ENCODE data around the gene UNC119.

DNA sequence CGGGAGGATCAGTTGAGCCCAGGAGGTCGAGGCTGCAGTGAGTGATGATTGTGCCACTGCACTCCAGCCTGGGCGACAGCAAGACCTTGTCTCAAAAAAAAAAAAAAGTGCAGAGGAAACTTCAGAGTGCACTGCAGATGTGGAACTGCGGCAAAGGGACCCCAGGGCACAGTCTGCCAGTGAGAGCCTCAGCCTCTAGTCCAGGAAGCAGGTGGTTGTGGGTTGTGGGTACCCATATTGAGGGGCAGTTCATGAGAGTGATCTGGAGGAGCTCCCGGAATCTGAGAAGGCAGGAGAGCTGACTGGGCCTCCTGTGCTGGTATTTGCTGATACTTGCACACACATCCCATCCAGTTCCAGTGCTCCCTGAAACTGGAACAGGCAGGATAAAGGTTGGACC, 33.2 kb downstream of the UNC119 start:
- TF ChIP-seq, protein P1, sequence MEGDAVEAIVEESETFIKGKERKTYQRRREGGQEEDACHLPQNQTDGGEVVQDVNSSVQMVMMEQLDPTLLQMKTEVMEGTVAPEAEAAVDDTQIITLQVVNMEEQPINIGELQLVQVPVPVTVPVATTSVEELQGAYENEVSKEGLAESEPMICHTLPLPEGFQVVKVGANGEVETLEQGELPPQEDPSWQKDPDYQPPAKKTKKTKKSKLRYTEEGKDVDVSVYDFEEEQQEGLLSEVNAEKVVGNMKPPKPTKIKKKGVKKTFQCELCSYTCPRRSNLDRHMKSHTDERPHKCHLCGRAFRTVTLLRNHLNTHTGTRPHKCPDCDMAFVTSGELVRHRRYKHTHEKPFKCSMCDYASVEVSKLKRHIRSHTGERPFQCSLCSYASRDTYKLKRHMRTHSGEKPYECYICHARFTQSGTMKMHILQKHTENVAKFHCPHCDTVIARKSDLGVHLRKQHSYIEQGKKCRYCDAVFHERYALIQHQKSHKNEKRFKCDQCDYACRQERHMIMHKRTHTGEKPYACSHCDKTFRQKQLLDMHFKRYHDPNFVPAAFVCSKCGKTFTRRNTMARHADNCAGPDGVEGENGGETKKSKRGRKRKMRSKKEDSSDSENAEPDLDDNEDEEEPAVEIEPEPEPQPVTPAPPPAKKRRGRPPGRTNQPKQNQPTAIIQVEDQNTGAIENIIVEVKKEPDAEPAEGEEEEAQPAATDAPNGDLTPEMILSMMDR (IDR thresholded peaks at IDR 0.05), result no peak
- no peak for TF ChIP-seq EP300 (IDR thresholded peaks at IDR 0.05)
- no peak for TF ChIP-seq POLR2A (IDR thresholded peaks at IDR 0.05)

Measured in stomach (tissue), 4 donors.